WERI-Rb-1 (cell line): ENCODE results near the gene CNTNAP2.
"Not testable (repeated sequence)": the region's sequence is repeated elsewhere in the genome, so short reads cannot be mapped to it uniquely, and the experiment has no call there.

Experiments used
- DNase-seq: peaks from one replicate; pipeline ENCODE4 v3.0.0-alpha.2; 2020
- H3K27ac ChIP-seq: fragments of 250-450 bp; sonication (Bioruptor Pico); 2 replicates; pipeline ENCODE4 v1.5.1; 2020; ENCODE audit warnings: mild to moderate bottlenecking, moderate library complexity
- H3K27me3 ChIP-seq: fragments of 250-450 bp; sonication (Bioruptor Pico); 2 replicates; pipeline ENCODE4 v1.5.1; 2021; ENCODE audit warnings: mild to moderate bottlenecking, low read depth, moderate library complexity; ENCODE audit not compliant: insufficient read depth, severe bottlenecking
- H3K36me3 ChIP-seq: fragments of 250-450 bp; sonication (Bioruptor Pico); 2 replicates; pipeline ENCODE4 v1.5.1; 2020; ENCODE audit warnings: mild to moderate bottlenecking, moderate library complexity
- H3K4me3 ChIP-seq: 2 replicates; pipeline ENCODE4 v1.5.1; 2011; ENCODE audit warnings: low read depth, mild to moderate bottlenecking, control low read depth, low read length
- H3K9me3 ChIP-seq: fragments of 250-450 bp; sonication (Bioruptor Pico); 2 replicates; pipeline ENCODE4 v1.5.1; 2021; ENCODE audit warnings: mild to moderate bottlenecking, moderate library complexity; ENCODE audit not compliant: severe bottlenecking
- CTCF ChIP-seq: IDR thresholded peaks from 2 replicates; pipeline ENCODE4 v1.5.1; 2011; ENCODE audit warnings: low read depth, mild to moderate bottlenecking, control low read depth, inconsistent platforms, low read length

CNTNAP2 gene

GRCh38 chr7:148325208-148325607, 2208.6 kb downstream of the CNTNAP2 start:
- H3K36me3 ChIP-seq = no peaks in the 10 kb centered on the region
- H3K27me3 ChIP-seq = no peaks in the 10 kb centered on the region
- H3K27ac ChIP-seq = no peak overlapping the region
- DNase-seq = no peak
- no peaks in the 10 kb centered on the region for H3K9me3 ChIP-seq
- H3K4me3 ChIP-seq = no peak overlapping the region
- no peak for TF ChIP-seq CTCF

- no peak overlapping the region for H3K27ac ChIP-seq
- no peak for DNase-seq
These were observed 2210.8 kb downstream of the CNTNAP2 start for GRCh38 chr7:148327379-148327778.

GRCh38 chr7:148328906-148329305, 2212.3 kb downstream of the CNTNAP2 start:
- Histone ChIP-seq H3K36me3 (no peaks in the 10 kb centered on the region), H3K27me3 (no peaks in the 10 kb centered on the region)
- no peak for TF ChIP-seq CTCF

More at GRCh38 chr7:148327379-148327778, 2210.8 kb downstream of the CNTNAP2 start:
- Histone ChIP-seq H3K9me3 (no peaks in the 10 kb centered on the region), H3K27me3 (no peaks in the 10 kb centered on the region), H3K36me3 (no peaks in the 10 kb centered on the region), H3K4me3 (no peak overlapping the region)
- no peak for TF ChIP-seq CTCF

GRCh38 chr7:148330124-148330818, 2213.7 kb downstream of the CNTNAP2 start:
- H3K4me3 ChIP-seq = no peak overlapping the region

More at GRCh38 chr7:148328906-148329305, 2212.3 kb downstream of the CNTNAP2 start:
- no peak for DNase-seq
- Histone ChIP-seq H3K4me3 (no peak overlapping the region), H3K27ac (no peak overlapping the region), H3K9me3 (no peaks in the 10 kb centered on the region)

GRCh38 chr7:148330822-148331221, 2214.2 kb downstream of the CNTNAP2 start:
- DNase-seq = no peak
- Histone ChIP-seq H3K27me3 (no peaks in the 10 kb centered on the region), H3K9me3 (no peaks in the 10 kb centered on the region), H3K36me3 (no peaks in the 10 kb centered on the region), H3K4me3 (no peak overlapping the region), H3K27ac (no peak overlapping the region)
- no peak for TF ChIP-seq CTCF

More at GRCh38 chr7:148330124-148330818, 2213.7 kb downstream of the CNTNAP2 start:
- no peak for TF ChIP-seq CTCF
- Histone ChIP-seq H3K9me3 (no peaks in the 10 kb centered on the region), H3K36me3 (no peaks in the 10 kb centered on the region), H3K27me3 (no peaks in the 10 kb centered on the region), H3K27ac (no peak overlapping the region)
- no peak for DNase-seq

- H3K36me3 ChIP-seq, H3K9me3 ChIP-seq, DNase-seq, H3K4me3 ChIP-seq, H3K27ac ChIP-seq, H3K27me3 ChIP-seq: not testable (repeated sequence)
These were observed 2214.9 kb downstream of the CNTNAP2 start for GRCh38 chr7:148331456-148331855.
